ENCODE data around the gene OSBPL6.

Gene OSBPL6

DNA sequence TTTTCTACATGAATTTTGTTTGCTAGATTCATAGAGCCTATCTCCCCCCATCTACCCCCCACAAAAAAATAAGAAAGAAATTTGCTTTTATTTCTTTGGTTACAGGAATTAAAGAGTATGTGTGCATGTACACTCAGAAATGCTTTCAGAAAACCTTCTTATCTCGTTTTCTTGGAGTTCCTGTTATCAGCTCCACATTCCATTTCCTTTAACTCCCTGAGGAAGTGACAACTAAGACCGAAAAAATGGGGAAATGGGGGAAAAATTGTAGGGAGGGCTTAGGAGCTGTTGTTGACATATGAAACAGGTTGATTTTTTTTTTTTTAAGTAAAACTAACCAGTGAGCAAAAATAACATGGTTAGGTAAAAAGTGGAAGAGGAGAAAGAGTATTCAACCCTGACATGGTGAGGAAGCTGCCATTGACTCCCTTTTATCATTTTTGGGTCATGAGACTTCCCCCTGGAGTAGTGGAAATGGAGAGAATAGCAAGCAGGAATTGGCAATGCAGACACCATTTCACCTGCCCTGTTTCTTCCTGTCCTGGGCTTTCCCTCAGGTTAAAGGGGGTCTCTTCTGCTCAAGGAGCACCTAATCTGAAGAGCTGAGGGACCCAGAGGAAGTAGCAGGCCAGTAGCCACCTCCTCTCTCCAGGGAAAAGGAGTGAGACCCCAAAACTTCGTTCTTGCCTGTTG is 93.5 kb downstream of the OSBPL6 start:
- no peak for TF ChIP-seq POLR2A (IDR thresholded peaks at IDR 0.05; ENCODE audit: extremely low read depth, insufficient read length)
- no peak for TF ChIP-seq MYC (IDR thresholded peaks at IDR 0.05; ENCODE audit: low read depth, low read length)
- TF ChIP-seq, protein P1, sequence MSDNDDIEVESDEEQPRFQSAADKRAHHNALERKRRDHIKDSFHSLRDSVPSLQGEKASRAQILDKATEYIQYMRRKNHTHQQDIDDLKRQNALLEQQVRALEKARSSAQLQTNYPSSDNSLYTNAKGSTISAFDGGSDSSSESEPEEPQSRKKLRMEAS (IDR thresholded peaks at IDR 0.05; ENCODE audit: low read depth, low read length) = no peak
- TF ChIP-seq, protein P2, sequence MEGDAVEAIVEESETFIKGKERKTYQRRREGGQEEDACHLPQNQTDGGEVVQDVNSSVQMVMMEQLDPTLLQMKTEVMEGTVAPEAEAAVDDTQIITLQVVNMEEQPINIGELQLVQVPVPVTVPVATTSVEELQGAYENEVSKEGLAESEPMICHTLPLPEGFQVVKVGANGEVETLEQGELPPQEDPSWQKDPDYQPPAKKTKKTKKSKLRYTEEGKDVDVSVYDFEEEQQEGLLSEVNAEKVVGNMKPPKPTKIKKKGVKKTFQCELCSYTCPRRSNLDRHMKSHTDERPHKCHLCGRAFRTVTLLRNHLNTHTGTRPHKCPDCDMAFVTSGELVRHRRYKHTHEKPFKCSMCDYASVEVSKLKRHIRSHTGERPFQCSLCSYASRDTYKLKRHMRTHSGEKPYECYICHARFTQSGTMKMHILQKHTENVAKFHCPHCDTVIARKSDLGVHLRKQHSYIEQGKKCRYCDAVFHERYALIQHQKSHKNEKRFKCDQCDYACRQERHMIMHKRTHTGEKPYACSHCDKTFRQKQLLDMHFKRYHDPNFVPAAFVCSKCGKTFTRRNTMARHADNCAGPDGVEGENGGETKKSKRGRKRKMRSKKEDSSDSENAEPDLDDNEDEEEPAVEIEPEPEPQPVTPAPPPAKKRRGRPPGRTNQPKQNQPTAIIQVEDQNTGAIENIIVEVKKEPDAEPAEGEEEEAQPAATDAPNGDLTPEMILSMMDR (IDR thresholded peaks at IDR 0.05; ENCODE audit: low read depth, low read length) = no peak
- H3K4me3 ChIP-seq (ENCODE audit: low read depth, low read length) = no peak overlapping the region
- no peak for DNase-seq (ENCODE audit: low read depth)

DNA sequence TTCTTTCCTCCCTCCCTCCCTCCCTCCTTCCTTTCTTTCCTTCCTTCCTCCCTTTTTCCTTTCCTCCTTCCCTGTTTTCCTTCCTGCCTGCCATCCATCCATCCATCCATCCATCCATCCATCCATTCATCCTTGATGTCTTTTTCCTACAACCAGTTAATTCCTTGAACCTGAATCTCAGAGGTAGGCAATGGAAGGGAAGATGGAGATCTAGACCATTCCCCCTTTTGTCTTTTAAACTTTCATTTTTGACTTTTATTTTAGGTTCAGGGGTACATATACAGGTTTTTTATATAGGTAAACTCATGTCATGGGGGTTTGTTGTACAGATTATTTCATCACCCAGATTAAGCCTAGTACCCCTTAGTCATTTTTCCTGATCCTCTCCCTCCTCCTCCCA is 97.4 kb downstream of the OSBPL6 start:
- DNase-seq (ENCODE audit: low read depth) = no peak
- no peak overlapping the region for H3K4me3 ChIP-seq (ENCODE audit: low read depth, low read length)
- TF ChIP-seq, protein P1 (IDR thresholded peaks at IDR 0.05; ENCODE audit: low read depth, low read length) = no peak
- TF ChIP-seq MYC (IDR thresholded peaks at IDR 0.05; ENCODE audit: low read depth, low read length) (no peak), POLR2A (IDR thresholded peaks at IDR 0.05; ENCODE audit: extremely low read depth, insufficient read length) (no peak)
- TF ChIP-seq, protein P2 (IDR thresholded peaks at IDR 0.05; ENCODE audit: low read depth, low read length) = no peak

DNA sequence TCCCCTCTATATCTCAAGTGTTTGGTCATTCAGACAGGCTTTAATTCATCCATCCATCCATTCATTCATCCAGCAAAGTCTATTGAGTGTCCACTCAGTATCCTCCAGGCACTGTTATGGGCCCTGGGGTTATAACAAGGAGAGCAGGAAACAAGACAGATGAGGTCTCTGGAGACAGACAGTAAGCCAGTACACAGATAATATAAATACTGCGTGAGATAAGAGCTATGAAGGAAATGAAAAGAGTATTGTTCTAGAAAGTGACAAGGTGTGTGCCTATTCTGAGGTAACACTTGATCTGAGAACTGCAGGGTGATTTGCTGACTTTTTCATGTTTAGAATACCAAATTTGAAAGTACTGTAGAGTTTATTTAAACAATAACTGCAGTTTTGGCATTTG is 98.3 kb downstream of the OSBPL6 start:
- H3K4me3 ChIP-seq (ENCODE audit: low read depth, low read length) = no peak overlapping the region
- TF ChIP-seq, protein P2 (IDR thresholded peaks at IDR 0.05; ENCODE audit: low read depth, low read length) = no peak
- no peak for TF ChIP-seq POLR2A (IDR thresholded peaks at IDR 0.05; ENCODE audit: extremely low read depth, insufficient read length)
- no peak for TF ChIP-seq MYC (IDR thresholded peaks at IDR 0.05; ENCODE audit: low read depth, low read length)
- TF ChIP-seq, protein P1 (IDR thresholded peaks at IDR 0.05; ENCODE audit: low read depth, low read length) = no peak
- no peak for DNase-seq (ENCODE audit: low read depth)

DNA sequence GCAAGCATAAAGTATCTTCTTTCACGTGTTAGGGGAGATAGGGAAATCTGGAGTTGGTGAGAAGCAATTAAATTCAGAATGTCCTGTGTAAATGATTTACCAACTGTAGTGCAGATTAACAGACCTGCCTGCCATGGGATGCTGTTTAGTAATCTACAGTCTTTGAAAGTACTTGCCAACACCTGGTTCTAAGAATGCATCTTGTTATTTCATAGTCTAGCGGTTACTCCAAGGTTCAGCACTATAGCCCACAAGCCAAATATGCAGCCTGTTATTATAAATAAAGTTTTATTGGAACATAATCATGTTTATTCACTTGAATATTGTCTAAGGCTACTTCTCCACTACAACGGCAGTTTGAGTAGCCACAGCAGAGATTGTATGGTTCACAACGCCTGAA is 100.8 kb downstream of the OSBPL6 start:
- no peak for DNase-seq (ENCODE audit: low read depth)
- no peak for TF ChIP-seq POLR2A (IDR thresholded peaks at IDR 0.05; ENCODE audit: extremely low read depth, insufficient read length)
- no peak for TF ChIP-seq MYC (IDR thresholded peaks at IDR 0.05; ENCODE audit: low read depth, low read length)
- TF ChIP-seq, protein P2 (IDR thresholded peaks at IDR 0.05; ENCODE audit: low read depth, low read length) = no peak
- TF ChIP-seq, protein P1 (IDR thresholded peaks at IDR 0.05; ENCODE audit: low read depth, low read length) = no peak
- no peak overlapping the region for H3K4me3 ChIP-seq (ENCODE audit: low read depth, low read length)

DNA sequence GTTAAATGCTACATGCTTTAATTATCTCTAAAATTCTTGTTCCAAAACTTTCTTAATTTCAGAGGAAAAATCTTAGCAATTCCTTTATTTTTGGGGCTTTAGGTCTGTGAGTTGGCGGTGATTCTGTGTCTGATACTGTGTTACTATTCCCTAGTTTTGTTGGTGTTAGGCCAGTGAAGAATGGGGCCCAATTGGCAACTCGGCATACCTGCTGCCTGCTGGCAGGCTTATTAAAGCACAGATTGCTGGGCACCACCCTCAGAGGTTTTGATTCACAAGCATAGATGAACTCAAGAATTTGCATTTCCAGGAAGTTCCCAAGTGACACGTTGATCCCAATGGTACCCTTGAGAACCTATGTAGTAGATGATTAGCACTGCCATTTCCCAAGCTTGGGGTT is 101.6 kb downstream of the OSBPL6 start:
- no peak overlapping the region for H3K4me3 ChIP-seq (ENCODE audit: low read depth, low read length)
- DNase-seq (ENCODE audit: low read depth) = no peak
- TF ChIP-seq, protein P1 (IDR thresholded peaks at IDR 0.05; ENCODE audit: low read depth, low read length) = no peak
- TF ChIP-seq POLR2A (IDR thresholded peaks at IDR 0.05; ENCODE audit: extremely low read depth, insufficient read length) (no peak), MYC (IDR thresholded peaks at IDR 0.05; ENCODE audit: low read depth, low read length) (no peak)
- TF ChIP-seq, protein P2 (IDR thresholded peaks at IDR 0.05; ENCODE audit: low read depth, low read length) = no peak

Measured in NB4 (cell line).